HG03066 (cell line): ENCODE data around the gene WDR37.
"Not testable (repeated sequence)": the region's sequence is repeated elsewhere in the genome, so short reads cannot be mapped to it uniquely, and the experiment has no call there.

Source experiments
- ATAC-seq: cut with Tn5 transposase; IDR thresholded peaks from one replicate; pipeline ENCODE4 v1.9.1; 2021; ENCODE audit warnings: low read depth; ENCODE audit not compliant: unreplicated experiment

WDR37 gene

GRCh38 chr10:1101946-1102345 is 45.8 kb downstream of the WDR37 start:
- ATAC-seq = no peak

DNA sequence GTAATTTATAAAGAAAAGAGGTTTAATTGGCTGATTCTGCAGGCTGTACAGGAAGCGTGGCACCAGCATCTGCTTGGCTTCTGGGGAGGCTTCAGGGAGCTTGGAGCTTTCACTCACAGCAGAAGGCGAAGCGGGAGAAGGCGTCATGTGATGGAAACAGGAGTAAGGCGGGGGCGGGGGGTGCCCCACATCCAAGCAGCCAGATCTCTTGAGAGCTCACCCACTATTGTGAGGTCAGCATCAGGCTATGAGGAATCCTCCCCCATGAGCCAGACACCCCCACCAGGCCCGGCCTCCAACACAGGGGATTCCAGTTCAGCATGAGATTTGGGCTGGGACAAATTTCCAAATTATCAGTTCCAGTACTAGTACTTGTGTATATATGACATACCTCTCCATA is 46.2 kb downstream of the WDR37 start:
- ATAC-seq = no peak

DNA sequence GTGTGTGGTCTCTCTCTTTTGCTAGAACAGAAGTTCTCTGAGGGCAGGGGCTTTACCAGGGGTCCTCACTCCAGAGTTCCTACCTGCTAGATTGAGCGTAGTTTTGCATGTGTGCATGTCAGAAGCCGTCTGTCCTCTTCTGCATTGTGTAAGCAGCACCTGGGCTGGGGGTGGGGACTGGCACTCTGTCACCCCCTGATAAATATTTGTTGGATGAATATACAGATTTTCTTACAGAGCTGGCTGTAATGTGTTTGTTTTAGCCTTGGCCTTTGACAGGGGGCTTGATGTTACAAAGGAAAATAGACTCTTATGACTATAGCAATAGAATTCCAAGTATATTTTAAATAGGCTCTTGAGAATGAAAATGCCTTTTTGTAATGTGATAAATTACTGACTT is 46.6 kb downstream of the WDR37 start:
- no peak for ATAC-seq

GRCh38 chr10:1103551-1103950 is 47.4 kb downstream of the WDR37 start:
- ATAC-seq = no peak

DNA sequence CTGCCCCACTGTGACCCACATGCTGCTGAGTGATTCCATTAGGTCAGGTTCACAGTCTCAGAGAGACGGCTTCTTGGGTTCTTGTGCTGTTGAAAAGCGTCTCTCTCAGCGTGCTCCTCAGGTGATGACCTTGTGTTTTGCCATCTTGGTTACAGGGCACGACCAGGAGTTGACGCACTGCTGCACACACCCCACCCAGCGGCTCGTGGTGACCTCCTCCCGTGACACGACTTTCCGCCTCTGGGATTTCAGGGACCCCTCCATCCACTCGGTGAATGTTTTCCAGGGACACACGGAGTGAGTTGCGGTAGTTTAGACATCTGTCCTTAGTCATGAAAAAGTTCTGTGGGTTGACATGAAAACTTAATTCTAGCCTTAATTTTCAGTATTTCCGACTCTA is 48.8 kb downstream of the WDR37 start:
- ATAC-seq = no peak

GRCh38 chr10:1107004-1107403 is 50.8 kb downstream of the WDR37 start:
- ATAC-seq = no peak

GRCh38 chr10:1107679-1108078 is 51.5 kb downstream of the WDR37 start:
- ATAC-seq = no peak

- ATAC-seq = peak; percentile 54
These were observed 53.8 kb downstream of the WDR37 start for GRCh38 chr10:1109795-1110673.

GRCh38 chr10:1110674-1111119 is 54.5 kb downstream of the WDR37 start:
- no peak for ATAC-seq

GRCh38 chr10:1114315-1114714 is 58.1 kb downstream of the WDR37 start:
- no peak for ATAC-seq

GRCh38 chr10:1114719-1115606 is 58.8 kb downstream of the WDR37 start:
- no peak for ATAC-seq

DNA sequence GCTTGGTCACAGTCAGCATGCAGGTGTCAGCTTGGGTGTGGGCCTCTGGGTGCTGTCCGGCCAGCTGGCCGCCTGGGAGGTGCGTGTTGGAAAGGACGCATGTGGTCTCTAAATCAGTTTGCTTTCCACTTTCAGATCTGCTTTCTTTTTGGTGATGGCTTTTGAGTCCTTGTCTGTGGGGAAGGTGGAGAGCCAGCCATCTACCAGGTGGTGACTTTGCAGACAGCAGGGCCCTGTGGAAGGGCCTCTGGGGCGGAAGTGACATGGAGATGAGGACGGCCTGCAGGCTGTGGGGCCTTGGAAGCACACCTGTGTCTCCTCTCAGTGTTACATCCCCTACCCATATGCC is 59.4 kb downstream of the WDR37 start:
- no peak for ATAC-seq

DNA sequence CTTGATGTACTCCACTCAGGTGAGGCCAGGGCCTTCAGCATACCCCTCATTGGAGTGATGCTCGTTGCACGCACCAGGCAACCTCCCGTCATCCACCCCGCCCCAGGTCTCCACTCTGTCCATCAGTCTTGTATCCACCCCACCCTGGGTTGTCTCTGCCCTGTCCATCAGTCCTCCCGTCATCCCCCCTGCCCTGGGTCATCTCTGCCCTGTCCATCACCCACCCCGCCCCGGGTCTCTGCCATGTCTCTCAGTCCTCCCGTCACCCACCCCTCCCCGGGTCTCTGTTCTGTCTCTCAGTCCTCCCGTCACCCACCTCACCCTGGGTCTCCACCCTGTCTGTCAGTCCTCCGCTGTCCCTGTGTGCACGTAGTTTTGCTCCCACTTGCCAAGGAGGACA is 59.9 kb downstream of the WDR37 start:
- no peak for ATAC-seq

- no peak for ATAC-seq
These were observed 60.6 kb downstream of the WDR37 start for GRCh38 chr10:1116696-1117280.

- ATAC-seq = no peak
These were observed 61.5 kb downstream of the WDR37 start for GRCh38 chr10:1117651-1118050.

- ATAC-seq = not testable (repeated sequence)
These were observed 62.1 kb downstream of the WDR37 start for GRCh38 chr10:1118318-1118717.

GRCh38 chr10:1119027-1119426 is 62.8 kb downstream of the WDR37 start:
- no peak for ATAC-seq

DNA sequence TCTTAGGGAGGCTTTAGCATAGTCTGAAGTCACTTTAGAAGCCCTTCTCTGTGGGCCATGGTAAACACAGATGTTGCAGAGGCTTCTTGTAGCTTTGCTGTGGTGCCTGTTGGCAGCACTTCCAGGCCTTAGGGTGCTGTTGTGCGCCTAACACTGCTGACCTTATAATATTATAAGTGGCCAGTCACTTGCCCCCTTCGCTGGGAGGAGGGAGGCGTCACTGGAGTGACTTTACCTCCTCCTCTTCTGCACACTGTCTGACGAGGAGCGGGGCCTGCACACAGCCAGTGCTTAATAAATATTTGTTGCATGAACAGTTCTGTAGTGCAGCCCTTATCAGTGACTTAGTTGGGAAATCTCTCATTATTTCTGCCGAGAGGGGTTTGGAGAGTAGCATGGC is 63.3 kb downstream of the WDR37 start:
- no peak for ATAC-seq

DNA sequence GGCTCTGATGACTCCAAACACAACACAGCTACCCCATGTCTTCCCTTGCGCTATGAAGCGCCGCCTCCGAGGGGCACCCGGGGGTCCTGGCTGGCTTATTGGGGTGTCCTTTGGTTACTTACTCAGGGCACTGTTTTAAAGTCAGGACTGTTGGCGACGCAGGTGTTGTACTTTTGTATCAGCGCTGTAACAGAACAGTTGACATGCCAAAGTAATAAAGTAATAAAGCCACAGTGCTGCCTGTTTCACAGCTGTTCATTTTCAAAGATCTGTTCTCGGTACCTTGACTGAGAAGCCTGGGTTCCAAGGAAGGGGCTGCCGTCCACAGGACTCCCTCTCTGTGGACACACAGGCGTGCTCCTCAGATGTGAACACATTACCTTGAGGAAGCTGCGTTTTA is 64.1 kb downstream of the WDR37 start:
- no peak for ATAC-seq

GRCh38 chr10:1120801-1121211 is 64.6 kb downstream of the WDR37 start:
- ATAC-seq = no peak

DNA sequence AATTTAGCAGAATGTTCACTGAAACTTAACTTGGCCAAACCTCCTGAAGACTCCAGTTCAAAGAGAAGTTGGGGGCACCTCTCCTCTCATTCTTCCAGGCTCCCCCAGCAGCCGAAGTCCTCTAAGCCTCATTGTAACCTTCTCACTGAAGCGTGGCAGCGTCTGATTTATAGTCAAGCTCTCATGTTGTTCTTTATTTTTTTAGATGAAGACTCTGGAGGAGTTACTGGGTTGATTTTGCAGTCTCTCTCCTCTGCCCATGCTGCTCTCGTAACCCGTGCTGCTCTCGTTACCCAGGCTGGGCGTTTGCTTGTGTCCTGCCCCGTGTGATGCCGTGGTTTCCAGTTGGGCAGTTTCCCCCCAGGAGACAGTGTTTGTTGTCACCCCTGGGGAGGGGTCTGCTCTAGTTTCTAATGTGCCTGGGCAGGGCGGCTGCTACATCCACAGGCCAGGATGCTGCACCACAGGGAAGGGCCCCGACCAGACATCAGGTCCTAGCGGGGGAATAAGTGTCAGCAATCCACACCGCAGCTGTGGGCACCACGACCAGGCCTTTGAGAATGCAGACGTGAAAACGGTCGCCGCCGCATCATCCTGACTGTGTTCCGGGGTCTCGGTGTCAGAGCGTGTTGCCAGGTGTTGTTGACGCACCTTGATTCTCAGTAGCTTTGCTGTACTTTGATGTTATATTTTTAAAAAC is 65.2 kb downstream of the WDR37 start:
- no peak for ATAC-seq
